ENCODE data around the gene IQCM. TPM values are rescaled to one million over a fixed set of nuclear protein-coding genes. Genes with fewer than 3 reads are reported as not detected.

Gene IQCM
- total RNA-seq, 6 experiments from 2014 or later: 0.10 TPM; not detected in 5

- no peak overlapping the region for H3K4me3 Mint-ChIP-seq
- H3K27ac Mint-ChIP-seq: no peak overlapping the region
- no peaks in the 10 kb centered on the region for H3K9me3 Mint-ChIP-seq
- DNase-seq: no peak
- H3K4me1 Mint-ChIP-seq (ENCODE audit: low read depth): peaks cover 10% of the 10 kb centered on the region; the same call in 1 of the 2 replicates
- no peaks in the 10 kb centered on the region for H3K27me3 Mint-ChIP-seq (ENCODE audit: insufficient read depth)
- no peak for TF ChIP-seq CTCF (IDR thresholded peaks at IDR 0.05)
- no peaks in the 10 kb centered on the region for H3K36me3 Mint-ChIP-seq (ENCODE audit: low read depth)
Measured at GRCh38 chr4:149634368-149634767, 181.3 kb downstream of the IQCM start.

GRCh38 chr4:149631629-149632028 lies 184.0 kb downstream of the IQCM start:
- no peaks in the 10 kb centered on the region for H3K36me3 Mint-ChIP-seq (ENCODE audit: low read depth)
- H3K4me1 Mint-ChIP-seq (ENCODE audit: low read depth): no peaks in the 10 kb centered on the region
- H3K4me3 Mint-ChIP-seq: no peak overlapping the region
- H3K27me3 Mint-ChIP-seq (ENCODE audit: insufficient read depth): no peaks in the 10 kb centered on the region
- H3K9me3 Mint-ChIP-seq: no peaks in the 10 kb centered on the region
- no peak for TF ChIP-seq CTCF (IDR thresholded peaks at IDR 0.05)
- no peak overlapping the region for H3K27ac Mint-ChIP-seq
- DNase-seq: no peak

GRCh38 chr4:149630064-149630463 lies 185.6 kb downstream of the IQCM start:
- Mint-ChIP-seq H3K27ac (no peak overlapping the region), H3K36me3 (ENCODE audit: low read depth) (no peaks in the 10 kb centered on the region), H3K4me1 (ENCODE audit: low read depth) (no peaks in the 10 kb centered on the region), H3K27me3 (ENCODE audit: insufficient read depth) (no peaks in the 10 kb centered on the region; the same call in 1 of the 2 replicates), H3K4me3 (no peak overlapping the region), H3K9me3 (no peaks in the 10 kb centered on the region)
- TF ChIP-seq CTCF (IDR thresholded peaks at IDR 0.05): no peak
- no peak for DNase-seq

GRCh38 chr4:149605601-149606378 lies 209.9 kb downstream of the IQCM start:
- Mint-ChIP-seq H3K4me3 (no peak overlapping the region), H3K36me3 (ENCODE audit: low read depth) (no peaks in the 10 kb centered on the region)
- DNase-seq: peak; percentile 48

GRCh38 chr4:149604827-149605226 lies 210.8 kb downstream of the IQCM start:
- no peak for TF ChIP-seq CTCF (IDR thresholded peaks at IDR 0.05)
- no peak overlapping the region for H3K27ac Mint-ChIP-seq
- H3K9me3 Mint-ChIP-seq: peaks cover 13% of the 10 kb centered on the region
- no peaks in the 10 kb centered on the region; the same call in 1 of the 2 replicates for H3K4me1 Mint-ChIP-seq (ENCODE audit: low read depth)
- H3K36me3 Mint-ChIP-seq (ENCODE audit: low read depth): no peaks in the 10 kb centered on the region
- no peak for DNase-seq
- H3K4me3 Mint-ChIP-seq: no peak overlapping the region
- H3K27me3 Mint-ChIP-seq (ENCODE audit: insufficient read depth): no peaks in the 10 kb centered on the region

More at GRCh38 chr4:149605601-149606378, 209.9 kb downstream of the IQCM start:
- no peak for TF ChIP-seq CTCF (IDR thresholded peaks at IDR 0.05)
- H3K27ac Mint-ChIP-seq: no peak overlapping the region
- no peaks in the 10 kb centered on the region for H3K27me3 Mint-ChIP-seq (ENCODE audit: insufficient read depth)
- H3K9me3 Mint-ChIP-seq: peaks cover 13% of the 10 kb centered on the region
- no peaks in the 10 kb centered on the region; the same call in 1 of the 2 replicates for H3K4me1 Mint-ChIP-seq (ENCODE audit: low read depth)
